Liver (tissue), 9 donors: ENCODE measurements around the gene TNNI3K. TPM values are rescaled to one million over a fixed set of nuclear protein-coding genes. Genes with fewer than 3 reads are reported as not detected.

Source experiments
- DNase-seq: peaks from one replicate; pipeline ENCODE4 v3.0.0-alpha.2; 2017; ENCODE audit warnings: low spot score
- H3K27ac ChIP-seq, 2 donors: one replicate each; pipeline ENCODE4 v1.7.0; 2013; ENCODE audit warnings: inconsistent platforms in 2 of 2, low read length in 2 of 2, control low read depth in 1 of 2, low read depth in 1 of 2, mild to moderate bottlenecking in 1 of 2
- H3K27me3 ChIP-seq, 4 donors: one replicate each; pipeline versions ENCODE4 v1.6.1 to v1.7.0; 2013; ENCODE audit warnings: low read length in 3 of 4, inconsistent platforms in 1 of 4, mild to moderate bottlenecking in 1 of 4, moderate library complexity in 1 of 4; ENCODE audit not compliant: control insufficient read depth in 4 of 4, insufficient read depth in 4 of 4
- H3K36me3 ChIP-seq, 4 donors: one replicate each; pipeline versions ENCODE4 v1.6.1 to v1.7.0; 2013; ENCODE audit warnings: low read length in 3 of 4, mild to moderate bottlenecking in 3 of 4, low read depth in 1 of 4, moderate library complexity in 1 of 4; ENCODE audit not compliant: control insufficient read depth in 4 of 4, insufficient read depth in 3 of 4
- H3K4me1 ChIP-seq, 4 donors: one replicate each; pipeline versions ENCODE4 v1.6.1 to v1.7.0; 2013; ENCODE audit warnings: low read length in 3 of 4, mild to moderate bottlenecking in 3 of 4, moderate library complexity in 1 of 4; ENCODE audit not compliant: control insufficient read depth in 4 of 4, insufficient read depth in 4 of 4
- H3K4me3 ChIP-seq, 3 donors: one replicate each; pipeline versions ENCODE4 v1.6.1 to v1.7.0; 2013; ENCODE audit warnings: low read length in 3 of 3, control low read depth in 1 of 3, low read depth in 1 of 3, mild to moderate bottlenecking in 1 of 3
- H3K9ac ChIP-seq, 2 donors: one replicate each; pipeline ENCODE4 v1.7.0; 2013; ENCODE audit warnings: low read length in 2 of 2, mild to moderate bottlenecking in 2 of 2, moderate library complexity in 2 of 2, control low read depth in 1 of 2, low read depth in 1 of 2
- H3K9me3 ChIP-seq, 4 donors: one replicate each; pipeline versions ENCODE4 v1.6.1 to v1.7.0; 2013; ENCODE audit warnings: low read length in 3 of 4; ENCODE audit not compliant: control insufficient read depth in 4 of 4
- CTCF ChIP-seq: fragments of 150-350 bp; IDR thresholded peaks from 2 replicates; pipeline ENCODE4 v1.5.1; 2017; ENCODE audit warnings: improper control_type of control experiment, low read depth, low read length; ENCODE audit not compliant: missing input control
- EGR1 ChIP-seq, 2 donors: IDR thresholded peaks; 2 replicates each; pipeline ENCODE4 v1.6.1; 2016 to 2018; ENCODE audit warnings: antibody characterized with exemption in 2 of 2, low read depth in 2 of 2
- FOXA1 ChIP-seq: IDR thresholded peaks from 2 replicates; pipeline ENCODE4 v1.6.1; 2016; ENCODE audit warnings: antibody characterized with exemption
- FOXA2 ChIP-seq: IDR thresholded peaks from 2 replicates; pipeline ENCODE4 v1.6.1; 2016; ENCODE audit warnings: antibody characterized with exemption
- GABPA ChIP-seq, 2 donors: IDR thresholded peaks in 1 of 2; conservative IDR thresholded peaks in 1 of 2; 2 replicates each; pipeline ENCODE4 v1.6.1; 2016; ENCODE audit warnings: antibody characterized with exemption in 2 of 2, mild to moderate bottlenecking in 1 of 2, moderate library complexity in 1 of 2
- HNF4A ChIP-seq, 2 donors: conservative IDR thresholded peaks; 2 replicates each; pipeline ENCODE4 v1.6.1; 2016; ENCODE audit warnings: antibody characterized with exemption in 2 of 2, mild to moderate bottlenecking in 2 of 2
- HNF4G ChIP-seq: IDR thresholded peaks from 2 replicates; pipeline ENCODE4 v1.6.1; 2016; ENCODE audit warnings: antibody characterized with exemption
- MAX ChIP-seq: IDR thresholded peaks from 2 replicates; pipeline ENCODE4 v1.6.1; 2016; ENCODE audit warnings: antibody characterized with exemption
- NR2F2 ChIP-seq: IDR thresholded peaks from 2 replicates; pipeline ENCODE4 v1.6.1; 2016; ENCODE audit warnings: antibody characterized with exemption
- RAD21 ChIP-seq, 2 donors: IDR thresholded peaks; 2 replicates each; pipeline ENCODE4 v1.6.1; 2016; ENCODE audit warnings: antibody characterized with exemption in 2 of 2, mild to moderate bottlenecking in 2 of 2
- REST ChIP-seq: IDR thresholded peaks from 2 replicates; pipeline ENCODE4 v1.6.1; 2016; ENCODE audit warnings: antibody characterized with exemption, mild to moderate bottlenecking
- RXRA ChIP-seq, 2 donors: IDR thresholded peaks; 2 replicates each; pipeline ENCODE4 v1.6.1; 2017 to 2018; ENCODE audit warnings: antibody characterized with exemption in 2 of 2, mild to moderate bottlenecking in 1 of 2
- SP1 ChIP-seq: IDR thresholded peaks from 2 replicates; pipeline ENCODE4 v1.6.1; 2018; ENCODE audit warnings: antibody characterized with exemption, mild to moderate bottlenecking
- TAF1 ChIP-seq: conservative IDR thresholded peaks from 2 replicates; pipeline ENCODE4 v1.6.1; 2016; ENCODE audit warnings: antibody characterized with exemption, mild to moderate bottlenecking
- YY1 ChIP-seq: IDR thresholded peaks from 2 replicates; pipeline ENCODE4 v1.6.1; 2016; ENCODE audit warnings: antibody characterized with exemption, mild to moderate bottlenecking
- ZBTB33 ChIP-seq: IDR thresholded peaks from 2 replicates; pipeline ENCODE4 v1.6.1; 2016; ENCODE audit warnings: antibody characterized with exemption
- WGBS: extraction: QIAGEN DNeasy Blood & Tissue Kit; methylation state at CpG from one replicate; pipeline ENCODE4 v1.1.7; 2013; 5-methylcytosine and 5-hydroxymethylcytosine counted together
- polyA plus RNA-seq, 2 donors: library from polyadenylated mRNA; stranded (reverse) in 1 of 2; unstranded in 1 of 2; fragments of 200-250 nt in 1 of 2; fragments of >200 nt in 1 of 2; fragmentation: Nextera tagmentation in 1 of 2; extraction: Ambion mirVana in 1 of 2; gene quantifications; one replicate each; pipeline versions ENCODE4 v1.2.1 to v1.2.3, GENCODE V29; 2013 to 2015
- total RNA-seq, 2 donors: library from RNA; depleted of rRNA; stranded (reverse); fragments of >200 nt; gene quantifications; one replicate each; pipeline ENCODE4 v1.2.3, GENCODE V29; 2014
- donor health status: healthy.
- donor health status: healthy.
- donor health status: healthy.
- donor health status: healthy.
- donor health status: healthy.

The TNNI3K gene
- total RNA-seq (under 1 TPM in 1 of 2 donors, not detected in 1; 0.09 TPM), polyA plus RNA-seq (under 1 TPM in 1 of 2 donors, not detected in 1; 0.10 TPM)

- H3K4me1 ChIP-seq: no peaks in the 10 kb centered on the region
- no peaks in the 10 kb centered on the region for H3K27me3 ChIP-seq
- H3K27ac ChIP-seq: no peak within 1 kb of the TSS
- DNase-seq: no peak
- H3K9ac ChIP-seq: no peak within 1 kb of the TSS
- TF ChIP-seq NR2F2 (no peak), YY1 (no peak), MAX (no peak), RXRA (IDR thresholded peaks at IDR 0.05) (no peak), FOXA2 (no peak), FOXA1 (no peak), GABPA (IDR thresholded peaks at IDR 0.05 in 1 of 2, conservative IDR thresholded peaks at IDR 0.05 in 1 of 2) (no peak), TAF1 (no peak), HNF4A (conservative IDR thresholded peaks at IDR 0.05) (no peak), ZBTB33 (no peak), CTCF (no peak), EGR1 (IDR thresholded peaks at IDR 0.05; ENCODE audit: low read depth in 2 of 2) (no peak)
- 73% methylated on average over 2 of the region's 2 CpGs for WGBS
- H3K4me3 ChIP-seq: no peak within 1 kb of the TSS
- H3K36me3 ChIP-seq: no peaks in the 10 kb centered on the region
- peaks cover 0 to 2% (median 1%) of the 10 kb centered on the region in 4 donors for H3K9me3 ChIP-seq
Observed at GRCh38 chr1:74235153-74235552, at the start of gene TNNI3K. Gene TNNI3K (plus strand): TSS chr1:74235387. CDS start chr1:74235452, 65 bp downstream.

- Histone ChIP-seq H3K4me1 (peaks cover 0 to 2% (median under 1%) of the 10 kb centered on the region in 4 donors), H3K9me3 (no peaks in the 10 kb centered on the region), H3K27ac (no peak overlapping the region), H3K27me3 (no peaks in the 10 kb centered on the region), H3K9ac (no peak overlapping the region), H3K4me3 (no peak overlapping the region), H3K36me3 (no peaks in the 10 kb centered on the region)
- 83% methylated on average over 2 of the region's 2 CpGs for WGBS
- no peak for TF ChIP-seq NR2F2
- TF ChIP-seq HNF4G: no peak
- TF ChIP-seq FOXA1: no peak
- TF ChIP-seq ZBTB33: no peak
- TF ChIP-seq GABPA (IDR thresholded peaks at IDR 0.05 in 1 of 2, conservative IDR thresholded peaks at IDR 0.05 in 1 of 2): no peak
- TF ChIP-seq SP1: no peak
- TF ChIP-seq MAX: no peak
- TF ChIP-seq YY1: no peak
- no peak for TF ChIP-seq RAD21 (IDR thresholded peaks at IDR 0.05)
- TF ChIP-seq REST: no peak
- no peak for DNase-seq
Observed at GRCh38 chr1:74193908-74194307, 41.3 kb upstream of the TNNI3K start.
